Lower leg skin (tissue), 3 donors: ENCODE data around the gene DALRD3.

ENCODE experiments used
- POLR2A ChIP-seq, 2 donors: fragments of 450-650 bp; IDR thresholded peaks; one replicate each; pipeline ENCODE4 v1.6.1; 2016 to 2017; ENCODE audit warnings: antibody characterized with exemption in 2 of 2, mild to moderate bottlenecking in 1 of 2, moderate library complexity in 1 of 2
- TF ChIP-seq, protein P1 (sequence below), 3 donors: fragments of 450-650 bp; IDR thresholded peaks; one replicate each; pipeline ENCODE4 v1.5.1; 2016; ENCODE audit warnings: antibody characterized with exemption in 3 of 3, mild to moderate bottlenecking in 3 of 3, moderate library complexity in 2 of 3

DNA sequence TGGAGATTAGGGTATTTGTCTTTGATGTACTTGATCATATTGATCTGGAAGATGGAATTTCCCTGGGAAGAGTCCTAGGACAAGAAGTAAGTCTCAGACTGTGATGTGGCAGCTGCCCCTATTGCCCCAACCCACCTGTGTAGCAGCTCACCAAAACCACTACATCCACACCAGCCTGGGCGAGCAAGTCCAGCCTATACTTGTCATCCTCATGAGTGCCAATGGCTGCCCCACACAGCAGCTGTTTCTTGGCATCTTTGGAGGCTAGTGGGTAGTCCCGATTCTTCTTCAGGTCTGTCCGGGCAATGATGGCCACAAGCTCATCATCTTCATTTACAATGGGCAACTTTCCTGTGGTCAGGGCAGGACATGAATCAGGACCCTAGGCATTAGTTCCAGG is 8.2 kb upstream of the DALRD3 start:
- TF ChIP-seq, protein P1, sequence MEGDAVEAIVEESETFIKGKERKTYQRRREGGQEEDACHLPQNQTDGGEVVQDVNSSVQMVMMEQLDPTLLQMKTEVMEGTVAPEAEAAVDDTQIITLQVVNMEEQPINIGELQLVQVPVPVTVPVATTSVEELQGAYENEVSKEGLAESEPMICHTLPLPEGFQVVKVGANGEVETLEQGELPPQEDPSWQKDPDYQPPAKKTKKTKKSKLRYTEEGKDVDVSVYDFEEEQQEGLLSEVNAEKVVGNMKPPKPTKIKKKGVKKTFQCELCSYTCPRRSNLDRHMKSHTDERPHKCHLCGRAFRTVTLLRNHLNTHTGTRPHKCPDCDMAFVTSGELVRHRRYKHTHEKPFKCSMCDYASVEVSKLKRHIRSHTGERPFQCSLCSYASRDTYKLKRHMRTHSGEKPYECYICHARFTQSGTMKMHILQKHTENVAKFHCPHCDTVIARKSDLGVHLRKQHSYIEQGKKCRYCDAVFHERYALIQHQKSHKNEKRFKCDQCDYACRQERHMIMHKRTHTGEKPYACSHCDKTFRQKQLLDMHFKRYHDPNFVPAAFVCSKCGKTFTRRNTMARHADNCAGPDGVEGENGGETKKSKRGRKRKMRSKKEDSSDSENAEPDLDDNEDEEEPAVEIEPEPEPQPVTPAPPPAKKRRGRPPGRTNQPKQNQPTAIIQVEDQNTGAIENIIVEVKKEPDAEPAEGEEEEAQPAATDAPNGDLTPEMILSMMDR (IDR thresholded peaks at IDR 0.05) = no peak
- TF ChIP-seq POLR2A (IDR thresholded peaks at IDR 0.05) = no peak
